Prostate gland (tissue), 2 donors: ENCODE results near the gene FYTTD1.

ENCODE experiments used
- POLR2AphosphoS5 ChIP-seq: sonication (generic); formaldehyde crosslinking; IDR thresholded peaks from one replicate; pipeline ENCODE4 v1.6.1; 2017; ENCODE audit warnings: antibody characterized with exemption
- TF ChIP-seq, protein P1 (sequence below), 4 experiments: fragments of 200-600 bp in 2 of 4; fragments of 450-650 bp in 2 of 4; sonication (generic) in 2 of 4; IDR thresholded peaks; 1 replicate in 3 of 4; 2 replicates in 1 of 4; pipeline ENCODE4 v1.5.1; 2016 to 2019; ENCODE audit warnings: antibody characterized with exemption in 4 of 4, mild to moderate bottlenecking in 2 of 4, moderate library complexity in 2 of 4

DNA sequence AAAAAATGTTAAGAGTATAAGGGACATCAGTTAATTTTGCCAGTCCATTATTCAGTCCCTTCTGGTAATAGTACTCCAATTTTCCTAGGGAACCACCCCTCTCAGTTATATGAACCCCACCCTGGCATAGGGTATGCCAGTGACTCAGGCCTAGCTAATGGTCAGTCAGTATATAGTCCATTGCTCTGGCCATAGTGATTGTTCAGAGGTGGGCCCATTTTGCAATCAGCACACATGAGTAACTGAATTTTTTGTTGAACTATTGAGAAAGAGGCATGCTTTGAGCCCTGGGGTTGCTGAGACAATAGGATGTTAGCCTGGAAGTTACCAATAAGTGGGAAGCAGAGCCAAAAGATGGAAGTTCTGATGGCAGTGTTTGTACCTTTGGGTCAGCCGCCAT, 45.5 kb downstream of the FYTTD1 start:
- TF ChIP-seq, protein P1, sequence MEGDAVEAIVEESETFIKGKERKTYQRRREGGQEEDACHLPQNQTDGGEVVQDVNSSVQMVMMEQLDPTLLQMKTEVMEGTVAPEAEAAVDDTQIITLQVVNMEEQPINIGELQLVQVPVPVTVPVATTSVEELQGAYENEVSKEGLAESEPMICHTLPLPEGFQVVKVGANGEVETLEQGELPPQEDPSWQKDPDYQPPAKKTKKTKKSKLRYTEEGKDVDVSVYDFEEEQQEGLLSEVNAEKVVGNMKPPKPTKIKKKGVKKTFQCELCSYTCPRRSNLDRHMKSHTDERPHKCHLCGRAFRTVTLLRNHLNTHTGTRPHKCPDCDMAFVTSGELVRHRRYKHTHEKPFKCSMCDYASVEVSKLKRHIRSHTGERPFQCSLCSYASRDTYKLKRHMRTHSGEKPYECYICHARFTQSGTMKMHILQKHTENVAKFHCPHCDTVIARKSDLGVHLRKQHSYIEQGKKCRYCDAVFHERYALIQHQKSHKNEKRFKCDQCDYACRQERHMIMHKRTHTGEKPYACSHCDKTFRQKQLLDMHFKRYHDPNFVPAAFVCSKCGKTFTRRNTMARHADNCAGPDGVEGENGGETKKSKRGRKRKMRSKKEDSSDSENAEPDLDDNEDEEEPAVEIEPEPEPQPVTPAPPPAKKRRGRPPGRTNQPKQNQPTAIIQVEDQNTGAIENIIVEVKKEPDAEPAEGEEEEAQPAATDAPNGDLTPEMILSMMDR (IDR thresholded peaks at IDR 0.05): no peak
- TF ChIP-seq POLR2AphosphoS5: no peak
